Kidney glomerular epithelial cell (primary cell): Measurements from ENCODE around the gene PSMG4.
"Not testable (repeated sequence)": the region's sequence is repeated elsewhere in the genome, so short reads cannot be mapped to it uniquely, and the experiment has no call there.

ENCODE experiments used
- DNase-seq: peaks from one replicate; lab custom pipeline; 2025; lab: John Stamatoyannopoulos, UW

Gene PSMG4

DNA sequence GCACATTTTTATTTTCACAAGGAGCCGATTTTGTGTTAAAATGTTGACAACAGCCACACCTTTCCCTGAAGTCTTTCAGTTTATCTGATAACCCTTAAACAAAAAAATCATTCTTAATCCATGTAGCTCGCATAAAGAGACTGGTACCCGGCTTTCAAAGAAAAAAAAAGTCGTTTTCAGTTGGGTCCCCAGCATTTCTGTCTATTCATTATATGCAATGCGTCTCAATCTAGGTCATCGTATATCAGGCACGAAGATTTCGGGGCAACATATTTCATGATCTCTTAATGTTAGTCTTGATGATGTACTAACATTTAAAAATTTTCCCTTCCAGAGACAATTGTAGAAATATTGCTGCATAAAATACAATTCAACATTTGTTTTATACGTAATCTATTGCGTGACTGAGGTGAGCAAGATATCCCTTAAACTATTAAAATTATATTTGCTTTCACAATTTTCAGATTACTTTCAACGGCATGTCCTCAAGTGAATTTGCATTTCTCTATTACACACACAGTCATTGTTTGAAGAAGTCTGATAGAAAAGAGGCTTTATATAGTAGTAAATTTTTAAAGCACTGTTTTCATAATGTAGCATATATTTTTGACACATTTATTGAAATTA is 28.4 kb upstream of the PSMG4 start:
- no peak for DNase-seq

DNA sequence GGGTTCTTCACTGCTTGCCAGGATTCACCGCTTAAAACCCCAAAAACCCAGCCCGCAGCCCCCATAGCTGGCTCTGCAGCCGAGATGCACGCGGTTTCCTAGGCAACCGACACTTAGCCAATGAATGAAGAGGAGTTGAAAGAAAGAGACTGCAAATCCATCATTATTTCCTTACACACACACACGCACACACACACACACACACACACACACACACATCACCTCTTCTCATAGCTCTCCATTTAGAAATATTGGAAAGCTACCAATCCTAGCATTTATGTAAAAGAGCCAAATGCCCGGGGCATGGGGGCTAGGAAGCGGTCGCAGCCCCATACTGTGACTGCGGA is 27.9 kb upstream of the PSMG4 start:
- peak; percentile 28 for DNase-seq

DNA sequence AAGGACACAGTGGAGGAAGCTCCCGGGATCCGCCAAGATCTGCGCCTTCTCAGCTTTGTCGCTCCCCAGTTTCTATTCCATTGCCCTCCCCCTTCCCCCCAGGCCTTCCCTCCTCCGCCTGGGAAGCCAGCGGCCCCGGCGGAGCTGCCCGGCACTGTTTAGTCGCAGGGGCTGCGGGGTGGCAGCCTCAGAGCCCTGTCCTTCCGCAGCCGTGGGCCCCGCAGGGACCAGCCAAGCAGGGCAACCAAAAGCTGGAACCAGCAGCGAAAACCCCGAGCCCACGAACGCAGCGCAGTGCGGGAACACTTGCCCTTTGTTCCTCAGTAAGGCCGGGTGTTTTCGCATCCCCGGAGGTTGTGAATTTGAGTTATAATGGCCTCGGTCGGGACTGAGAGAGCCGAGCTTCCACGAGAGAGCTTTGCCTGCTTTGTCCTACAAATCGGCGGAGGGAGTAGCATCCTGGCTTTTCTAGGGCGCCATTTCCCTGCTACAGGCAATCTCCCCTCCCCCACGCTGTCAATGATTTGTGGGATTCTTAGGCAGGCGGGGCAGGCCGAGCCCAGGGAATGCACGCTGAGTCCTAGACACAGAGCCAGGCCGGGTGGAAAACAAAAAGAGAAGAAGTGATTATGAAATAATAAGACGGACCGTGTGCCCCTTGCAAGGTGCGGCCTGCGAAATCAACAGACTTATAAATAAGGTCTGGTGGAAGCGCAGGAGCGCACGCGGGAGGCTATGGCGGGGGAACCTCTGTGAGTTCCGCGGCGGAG is 27.3 kb upstream of the PSMG4 start:
- peak; percentile 88 for DNase-seq

DNA sequence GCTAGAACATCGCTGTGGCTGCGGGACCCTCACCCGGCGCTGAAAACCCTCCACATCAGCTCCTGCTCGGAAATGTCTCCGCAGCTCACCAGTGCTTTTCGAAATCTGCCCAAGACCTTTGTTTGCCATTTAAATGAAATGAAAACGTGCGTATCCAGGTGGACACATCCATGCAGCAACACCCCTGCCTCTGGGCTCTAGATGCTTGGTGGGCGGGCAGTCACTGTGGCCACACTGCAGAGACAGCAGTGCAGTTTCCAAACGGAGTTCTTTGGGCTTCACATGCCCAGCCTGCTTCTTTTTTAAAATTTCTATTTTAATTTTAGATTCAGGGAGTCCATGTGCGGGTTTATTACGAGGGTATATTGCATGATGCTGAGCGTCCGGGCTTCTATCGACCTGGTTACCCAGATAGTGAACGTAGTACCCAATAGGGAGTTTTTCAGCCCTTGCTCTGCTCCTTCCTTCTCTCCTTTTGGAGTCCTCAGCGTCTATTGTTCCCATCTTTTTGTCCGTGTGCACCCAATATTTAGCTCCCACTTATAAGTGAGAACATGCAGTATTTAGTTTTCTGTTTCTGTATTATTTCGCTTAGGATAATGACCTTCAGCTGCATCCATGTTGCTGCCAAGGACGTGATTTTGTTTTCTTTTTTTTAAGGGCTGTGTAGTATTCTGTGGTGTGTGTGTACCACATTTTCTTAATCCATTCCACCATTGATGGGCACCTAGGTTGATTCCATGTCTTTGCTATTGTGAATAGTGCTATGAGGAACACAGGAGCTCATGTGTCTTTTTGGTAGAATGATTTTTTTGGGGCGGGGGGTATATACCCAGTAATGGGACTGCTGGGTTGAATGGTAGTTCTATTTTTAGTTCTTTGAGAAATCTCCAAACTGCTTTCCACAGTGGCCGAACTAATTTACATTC is 26.5 kb upstream of the PSMG4 start:
- no peak for DNase-seq

DNA sequence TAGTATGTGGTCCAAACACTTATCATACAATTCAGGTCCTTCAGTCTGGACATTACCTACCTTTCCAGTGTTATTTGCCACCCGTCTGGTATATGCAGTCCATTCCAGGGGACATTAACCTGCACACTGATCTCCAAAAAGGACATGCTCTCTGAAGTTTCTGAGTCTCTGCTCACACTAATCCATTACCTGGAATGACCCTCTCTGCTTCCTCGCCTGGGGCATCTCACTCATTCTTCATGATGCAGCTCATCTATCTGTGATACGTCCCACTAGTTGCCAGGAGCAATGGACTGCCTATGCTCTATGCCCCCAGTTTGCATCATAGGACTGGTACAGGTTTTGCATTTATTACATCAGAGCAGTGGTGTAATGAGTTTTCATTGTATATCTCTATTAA is 25.4 kb upstream of the PSMG4 start:
- DNase-seq, result no peak

DNA sequence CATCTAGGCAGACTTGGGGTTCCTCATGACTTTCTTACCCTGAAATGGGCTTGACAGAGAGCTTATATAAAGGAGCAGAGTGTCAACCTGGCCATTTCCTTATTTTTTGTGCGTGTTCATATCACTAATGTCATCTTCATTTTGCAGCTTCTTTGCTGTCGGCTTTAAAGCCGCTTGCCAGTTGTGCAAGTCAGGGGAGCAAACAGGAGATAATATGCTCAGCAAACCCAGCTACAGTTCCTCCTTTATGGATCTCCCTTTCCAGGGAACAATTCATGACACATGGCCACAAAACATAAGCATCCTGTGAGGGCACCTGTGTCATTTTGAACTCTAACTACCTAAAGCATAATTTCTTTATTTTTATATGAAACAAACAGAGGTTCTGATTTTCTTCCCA is 24.8 kb upstream of the PSMG4 start:
- no peak for DNase-seq

DNA sequence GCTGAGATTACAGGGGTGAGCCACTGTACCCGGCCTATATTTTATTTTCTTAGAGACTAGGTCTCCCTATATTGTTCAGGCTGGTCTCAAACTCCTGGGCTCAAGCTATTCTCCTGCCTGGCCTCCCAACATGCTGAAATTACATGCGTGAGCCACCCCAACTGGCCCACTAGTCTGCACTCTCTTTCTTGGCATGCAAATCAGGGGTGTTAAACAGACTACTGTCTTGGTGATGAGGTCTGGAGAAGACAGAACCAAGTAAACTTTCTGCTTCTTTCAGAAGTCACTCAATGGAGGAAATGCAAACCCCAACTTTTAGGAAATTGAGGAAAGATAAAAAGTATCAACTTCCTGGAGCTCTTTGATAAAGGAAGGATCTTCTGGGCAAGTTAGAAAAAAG is 23.3 kb upstream of the PSMG4 start:
- DNase-seq, result no peak

DNA sequence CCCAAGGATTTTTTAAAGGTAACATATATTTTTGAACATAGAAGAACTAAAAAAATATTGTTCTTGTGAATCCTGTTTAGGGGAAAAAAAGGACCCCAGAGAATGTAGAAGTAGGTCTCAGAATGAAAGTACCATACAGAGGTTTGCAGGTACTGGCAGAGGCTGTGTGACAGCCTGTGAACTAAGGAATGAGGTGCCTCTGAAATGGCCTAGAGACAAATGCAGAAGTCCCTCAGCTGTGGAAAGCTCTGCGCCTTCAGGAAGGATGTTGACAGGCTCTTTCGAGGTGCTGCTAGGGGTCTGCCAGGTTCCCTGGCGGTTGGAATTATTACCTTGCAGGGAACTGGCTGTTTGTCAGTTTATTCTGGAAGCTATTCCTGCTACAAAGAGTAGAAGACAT is 22.7 kb upstream of the PSMG4 start:
- DNase-seq, result no peak

DNA sequence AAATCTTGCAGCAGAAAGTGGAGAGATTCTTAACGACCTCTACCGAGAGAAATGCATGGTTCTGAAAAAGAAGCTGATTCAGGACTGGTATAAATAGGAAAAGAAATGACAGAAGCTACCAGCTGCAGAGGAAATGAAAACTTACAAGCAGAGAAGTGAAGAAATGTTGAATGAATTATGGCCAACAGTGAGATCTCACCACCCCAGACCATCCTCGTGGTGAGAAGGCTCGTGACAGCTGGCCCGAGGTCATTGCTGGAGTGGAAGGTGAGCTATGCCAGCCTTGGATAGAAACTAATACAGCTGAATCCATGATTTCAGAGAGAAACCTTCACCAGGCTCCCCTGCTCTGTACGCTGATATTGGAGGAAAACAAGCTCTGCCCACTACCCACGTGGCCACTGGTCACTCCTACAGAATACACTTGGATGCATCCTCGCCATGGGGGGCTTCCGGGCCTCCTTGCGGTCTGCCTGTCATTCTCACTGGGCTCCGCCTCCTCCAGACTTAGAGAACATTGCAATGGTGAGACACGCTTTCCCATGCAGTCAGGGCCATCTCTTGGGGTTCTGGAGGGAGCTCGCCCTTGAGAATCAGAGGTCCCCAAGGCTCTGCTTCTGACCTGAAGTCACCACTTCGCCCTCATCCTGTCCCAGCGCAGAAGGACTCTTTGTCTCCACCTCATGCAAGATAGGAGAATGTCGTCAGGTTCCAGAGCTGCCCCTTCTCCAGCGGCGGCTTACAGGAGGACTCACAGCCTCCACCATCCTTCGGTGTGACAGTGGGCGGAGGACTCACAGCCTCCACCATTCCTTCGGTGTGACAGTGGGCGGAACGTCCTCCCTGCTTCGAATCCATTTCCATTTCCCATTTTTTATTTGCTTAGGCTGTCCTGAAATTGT is 20.7 kb upstream of the PSMG4 start:
- no peak for DNase-seq

DNA sequence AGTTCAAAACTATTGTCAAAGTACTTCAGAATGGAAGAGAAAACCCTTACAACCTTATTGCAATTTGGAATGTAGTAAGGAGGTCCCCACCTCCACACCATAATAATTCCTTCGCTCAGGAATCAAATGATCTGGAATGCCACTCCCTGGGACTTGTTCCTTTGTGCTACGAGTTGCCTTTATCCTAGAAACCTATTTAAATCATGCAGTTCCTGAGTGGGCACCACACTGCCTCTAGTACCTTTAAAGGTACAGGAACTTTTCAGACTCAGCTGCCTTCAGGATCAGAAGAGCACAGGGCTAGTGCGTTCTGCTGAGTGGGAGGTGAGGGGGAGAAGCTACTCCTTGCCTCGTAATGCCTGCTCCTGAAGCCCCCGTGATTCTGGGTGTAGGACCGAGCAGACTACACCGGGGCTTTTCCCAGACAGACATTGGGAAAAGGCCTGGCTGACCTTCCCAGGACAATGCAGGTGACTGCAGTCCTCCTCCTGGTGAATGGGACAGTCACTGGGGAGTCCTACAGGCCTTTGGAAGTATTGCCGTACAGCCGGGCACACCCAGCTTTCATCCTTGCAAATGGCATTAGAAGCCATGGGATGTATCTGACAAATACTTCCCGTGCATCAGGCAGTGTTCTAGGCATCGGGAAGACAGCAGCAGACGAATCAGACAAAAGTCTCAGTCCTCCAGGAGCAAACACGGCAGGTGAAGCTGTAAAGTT is 19.5 kb upstream of the PSMG4 start:
- DNase-seq, result no peak

DNA sequence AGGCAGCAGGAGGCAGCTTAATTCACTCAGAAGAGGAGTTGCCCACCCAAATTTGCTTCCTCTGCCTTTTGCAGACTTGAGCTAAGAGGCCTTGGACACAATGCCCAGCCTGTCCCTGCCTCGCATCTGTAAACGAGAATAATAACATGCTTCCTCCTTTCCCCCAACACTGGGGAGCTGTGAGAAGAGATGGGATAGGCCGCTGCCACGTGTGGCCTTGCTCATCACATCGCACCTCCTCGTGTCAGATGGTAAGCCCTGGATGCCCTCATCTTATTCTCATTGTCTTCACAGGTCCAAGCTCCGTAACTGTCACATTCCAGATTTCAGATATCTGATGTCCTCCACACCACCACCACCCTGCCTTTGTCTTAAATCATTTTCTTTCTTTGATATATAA is 18.2 kb upstream of the PSMG4 start:
- DNase-seq, result no peak

DNA sequence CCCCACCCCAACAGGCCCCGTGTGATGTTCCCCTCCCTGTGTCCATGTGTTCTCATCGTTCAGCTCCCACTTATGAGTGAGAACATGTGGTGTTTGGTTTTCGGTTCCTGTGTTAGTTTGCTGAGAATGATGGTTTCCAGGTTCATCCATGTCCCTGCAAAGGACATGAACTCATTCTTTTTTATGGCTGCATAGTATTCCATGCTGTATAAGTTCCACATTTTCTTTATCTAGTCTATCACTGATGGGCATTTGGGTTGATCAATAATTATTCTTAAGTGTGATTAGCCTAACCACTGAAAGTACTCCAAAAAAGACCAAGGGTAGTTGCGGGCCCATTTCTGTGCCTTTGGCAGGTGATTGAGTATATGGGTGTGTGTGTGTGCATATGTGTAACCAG is 17.0 kb upstream of the PSMG4 start:
- not testable (repeated sequence) for DNase-seq

DNA sequence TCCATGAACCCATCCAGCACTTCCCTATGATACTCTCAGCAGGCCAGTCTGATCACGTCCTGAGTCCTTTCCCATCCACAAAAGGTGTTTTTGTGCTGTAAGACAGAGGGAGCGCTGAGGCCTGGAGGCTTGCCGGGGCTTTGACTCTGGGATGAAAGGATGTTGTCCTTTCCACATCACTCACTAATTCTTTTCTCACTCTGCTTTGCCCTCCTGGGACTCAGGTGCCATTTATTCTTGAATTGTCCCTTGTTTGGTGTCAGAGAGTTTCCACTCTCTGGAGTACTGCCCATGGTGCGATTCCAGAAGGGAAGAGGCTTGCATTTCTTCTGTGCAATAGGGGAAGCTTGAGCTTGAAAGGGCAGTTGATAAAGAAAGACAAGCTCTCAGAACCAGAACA is 16.0 kb upstream of the PSMG4 start:
- no peak for DNase-seq

DNA sequence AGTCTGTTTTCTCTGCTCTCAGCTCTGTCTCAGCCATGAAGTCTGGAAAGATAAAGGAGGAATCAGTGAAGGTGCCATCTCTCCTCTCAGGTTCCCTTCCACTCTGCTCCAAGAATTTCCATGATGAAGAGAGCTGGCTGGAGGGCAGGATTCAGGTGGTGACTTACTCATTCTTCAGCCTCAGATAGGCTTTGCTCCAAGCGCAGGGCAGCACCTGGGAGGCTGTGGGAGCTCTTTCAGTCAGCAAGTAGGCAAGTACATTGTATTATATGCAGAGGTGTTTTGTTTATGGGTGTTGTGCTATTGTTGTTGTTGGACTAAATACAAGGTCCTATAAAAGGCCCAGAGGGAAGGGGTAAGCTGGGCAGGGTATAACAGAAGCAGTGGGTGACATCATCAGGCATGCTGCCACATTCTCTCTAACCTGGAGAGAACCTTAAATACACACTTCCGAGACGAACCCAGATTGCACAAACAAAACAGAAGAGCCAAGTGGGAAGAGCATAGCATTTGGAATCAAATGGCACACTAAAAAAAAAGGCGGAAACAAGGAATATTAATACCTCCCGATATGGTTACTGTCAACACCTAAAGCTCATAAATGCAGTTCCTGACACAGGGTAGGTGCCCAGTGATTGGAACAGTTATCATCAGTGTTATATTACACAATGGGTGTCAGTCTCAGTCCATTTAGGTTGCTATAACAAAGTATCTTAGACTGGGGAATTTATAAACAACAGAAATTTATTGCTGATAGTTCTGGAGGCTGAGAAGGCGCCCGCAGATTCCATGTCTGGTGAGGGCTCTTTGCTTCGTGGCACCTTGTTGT is 14.5 kb upstream of the PSMG4 start:
- DNase-seq, result no peak

DNA sequence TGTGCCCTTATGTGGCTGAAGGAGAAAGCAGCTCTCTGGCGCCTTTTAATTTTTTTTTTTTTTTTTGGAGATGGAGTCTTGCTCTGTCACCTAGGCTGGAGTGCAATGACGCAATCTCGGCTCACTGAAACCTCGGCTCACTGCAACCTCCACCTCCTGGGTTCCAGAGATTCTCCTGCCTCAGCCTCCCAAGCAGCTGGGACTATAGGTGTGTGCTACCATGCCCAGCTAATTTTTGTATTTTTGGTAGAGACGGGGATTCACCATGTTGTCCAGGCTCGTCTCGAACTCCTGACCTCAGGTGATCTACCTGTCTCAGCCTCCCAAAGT is 13.9 kb upstream of the PSMG4 start:
- DNase-seq, result not testable (repeated sequence)

DNA sequence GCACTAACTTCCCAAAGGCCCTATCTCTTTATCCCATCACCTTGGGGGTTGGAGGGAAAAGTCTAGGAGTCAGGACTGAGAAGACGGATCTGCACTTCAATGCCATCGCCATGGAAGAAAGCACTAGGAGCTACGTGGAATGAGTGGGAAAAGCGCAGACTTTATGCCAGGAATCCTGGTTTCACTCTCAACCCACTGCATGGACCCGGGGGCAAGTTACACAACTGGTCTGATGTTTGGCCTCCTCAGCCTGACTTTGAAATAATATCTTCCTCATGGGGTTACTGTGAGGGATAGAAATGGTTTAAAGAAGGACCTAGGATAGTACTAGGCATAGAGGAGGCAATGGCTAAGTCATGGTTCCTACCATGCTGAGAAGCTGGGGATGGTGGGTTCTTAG is 13.5 kb upstream of the PSMG4 start:
- no peak for DNase-seq

DNA sequence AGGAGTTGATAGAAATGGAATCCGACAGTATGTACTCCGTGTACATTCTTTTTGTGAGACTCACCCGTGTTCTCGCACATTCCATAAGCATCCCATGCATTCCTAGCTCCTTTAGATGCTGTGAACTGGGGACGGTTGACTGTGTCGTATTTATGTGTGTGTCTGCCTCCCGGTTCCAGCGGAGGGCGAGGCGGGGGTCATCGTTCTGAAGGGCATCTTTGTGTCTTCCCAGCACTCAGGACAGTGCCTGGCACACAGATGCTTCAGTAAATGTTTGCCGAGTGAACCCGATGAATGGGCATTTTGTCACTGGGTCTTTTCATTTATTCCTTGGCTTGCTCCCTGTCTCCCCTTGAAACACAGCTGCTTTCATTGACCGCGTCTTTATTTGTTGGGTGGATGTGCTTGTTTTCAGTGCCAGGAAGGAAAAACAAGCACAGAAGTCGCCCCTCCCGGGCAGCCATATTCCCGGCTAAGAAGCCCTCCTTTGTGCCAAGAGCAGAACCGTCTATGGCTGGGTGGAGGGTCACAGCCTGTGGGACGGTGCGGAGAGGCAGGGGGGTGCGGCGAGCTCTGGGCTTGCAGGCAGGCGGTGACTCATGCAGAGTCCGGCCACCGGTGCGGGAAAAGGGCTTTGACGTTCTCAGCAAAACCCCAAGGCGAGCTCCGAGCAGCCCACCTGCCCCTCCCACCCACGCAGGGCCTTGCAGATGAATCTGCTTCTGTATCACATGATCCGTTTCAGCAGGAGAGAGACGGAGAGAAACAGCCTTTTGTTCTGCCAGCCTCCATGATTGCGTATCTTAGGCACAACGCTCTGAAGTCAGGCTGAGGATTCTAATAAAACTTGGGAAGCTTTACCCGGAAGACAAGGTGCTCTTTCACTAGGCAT is 11.2 kb upstream of the PSMG4 start:
- peak; percentile 48 for DNase-seq

DNA sequence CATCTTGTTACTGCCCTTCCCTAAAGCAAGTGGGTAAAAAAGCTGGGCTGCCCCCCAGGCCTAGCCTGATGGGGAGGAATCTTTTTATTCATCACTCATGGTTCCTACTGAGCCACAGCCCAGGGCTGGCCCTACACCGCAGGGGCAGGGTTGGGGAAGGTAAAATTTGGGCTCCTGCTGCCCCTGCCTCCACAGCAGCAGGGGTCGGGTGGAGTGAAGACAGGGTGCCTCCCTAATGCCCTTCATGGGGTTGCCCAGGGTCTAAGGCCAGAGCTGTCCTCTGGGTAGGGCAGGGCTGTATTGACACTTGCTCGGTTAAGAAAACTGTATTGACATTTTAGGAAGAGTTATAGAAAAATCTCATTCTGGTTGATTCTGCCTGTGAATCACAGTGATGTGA is 8.9 kb upstream of the PSMG4 start:
- no peak for DNase-seq

DNA sequence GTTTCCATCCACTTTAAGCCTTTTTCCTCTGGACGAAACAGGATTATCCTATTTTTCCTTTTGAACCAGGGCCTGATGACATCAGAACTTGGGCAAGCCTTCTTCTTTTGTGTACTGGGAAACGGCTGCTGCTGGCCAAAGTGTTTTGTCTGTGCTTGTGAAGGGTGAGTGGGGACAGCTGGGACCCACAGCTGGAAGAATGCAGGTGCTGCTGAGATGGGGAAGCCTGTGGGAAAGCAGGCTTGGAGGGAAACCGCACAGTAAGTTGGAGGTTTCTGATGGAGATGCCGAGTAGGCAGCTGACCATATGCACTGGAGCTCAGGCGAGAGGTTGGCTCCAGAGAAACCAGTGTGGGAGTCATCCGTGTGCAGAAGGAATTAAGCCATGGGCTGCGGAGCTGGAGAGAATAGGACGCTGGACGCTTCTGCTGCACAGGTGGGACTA is 8.5 kb upstream of the PSMG4 start:
- no peak for DNase-seq
